GOT3 (cell line): ENCODE results near the gene ZDHHC18.
"Not testable (repeated sequence)": the region's sequence is repeated elsewhere in the genome, so short reads cannot be mapped to it uniquely, and the experiment has no call there.

Experiments used
- DNase-seq: peaks from one replicate; lab custom pipeline; 2025; ENCODE audit warnings: mixed read lengths; lab: John Stamatoyannopoulos, UW

Gene ZDHHC18

DNA sequence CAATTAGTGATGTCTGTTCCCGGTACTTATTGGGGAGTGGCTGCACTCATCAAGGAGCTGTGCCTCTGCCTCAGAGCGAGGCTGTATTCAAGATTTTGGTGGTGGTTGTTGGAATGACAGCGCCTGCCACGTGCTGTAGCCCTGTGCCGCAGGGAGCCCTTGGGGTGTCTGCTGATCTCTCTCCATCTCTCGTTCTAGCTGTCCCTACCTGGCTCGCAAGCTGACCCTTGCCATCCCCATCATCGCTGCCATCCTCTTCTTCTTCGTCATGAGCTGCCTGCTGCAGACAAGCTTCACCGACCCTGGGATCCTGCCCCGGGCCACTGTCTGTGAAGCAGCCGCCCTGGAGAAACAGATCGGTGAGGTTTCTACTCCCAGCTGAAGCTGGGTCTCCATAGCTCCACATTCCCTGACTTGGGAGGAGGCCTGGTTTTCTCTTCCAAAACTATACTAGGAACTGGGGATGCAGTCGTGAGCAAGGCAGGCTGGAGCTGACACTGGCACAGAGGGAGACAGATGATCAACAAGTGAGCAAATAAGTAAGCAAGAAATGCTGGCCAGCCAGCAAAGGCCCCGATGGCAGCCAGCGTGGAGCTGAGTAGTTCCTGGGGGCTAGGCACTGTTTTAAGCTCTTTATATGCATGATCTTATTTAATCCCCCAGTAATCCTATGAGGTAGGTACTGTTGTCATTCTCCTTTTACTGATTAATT lies 5.9 kb downstream of the ZDHHC18 start:
- no peak for DNase-seq

DNA sequence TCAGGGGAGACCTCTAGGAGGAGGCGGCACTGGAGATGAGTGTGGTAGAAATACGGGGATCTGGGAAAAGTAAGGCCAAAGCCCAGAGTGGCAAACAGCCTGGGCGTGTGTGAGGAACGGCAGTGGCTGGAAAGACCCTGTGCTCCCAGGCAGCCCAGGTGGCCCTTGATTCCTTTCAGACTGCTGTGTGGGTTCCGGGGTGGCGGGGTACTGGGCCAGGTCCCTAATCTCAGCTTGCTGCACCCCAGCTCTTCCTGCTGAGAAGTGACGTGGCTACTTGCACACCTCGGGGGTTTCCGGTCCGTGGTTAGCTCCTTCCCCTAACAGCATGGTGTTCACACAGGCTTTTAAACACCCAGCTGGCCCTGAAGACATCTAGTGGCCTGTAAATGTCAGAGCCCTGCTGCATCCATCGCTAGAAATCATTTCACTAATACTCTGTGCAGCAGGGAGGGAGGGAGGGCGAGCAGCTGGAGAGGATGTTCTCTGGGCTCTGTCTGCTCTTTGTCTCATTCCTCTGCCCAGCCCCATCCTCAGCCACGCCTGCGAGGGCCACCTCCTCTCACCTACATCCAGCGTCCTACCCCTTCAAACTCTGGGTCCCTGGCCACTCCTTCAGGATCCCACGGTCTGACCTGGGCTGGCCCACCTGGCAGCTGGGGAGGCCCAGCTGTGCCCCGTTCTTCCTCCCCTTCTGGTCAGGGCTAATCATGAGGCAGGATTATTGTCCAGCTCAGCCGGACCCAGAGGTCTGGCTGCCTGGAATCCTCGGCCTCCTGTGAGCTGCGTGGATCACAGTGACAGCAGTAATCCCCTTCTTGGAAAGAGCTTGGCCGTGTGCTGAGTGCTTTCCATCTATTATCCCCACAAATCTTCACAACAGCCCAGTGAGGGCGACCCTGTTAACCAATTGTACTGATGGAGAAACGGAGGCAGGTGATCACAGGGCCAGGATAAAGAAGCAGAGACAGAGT lies 7.2 kb downstream of the ZDHHC18 start:
- no peak for DNase-seq

- DNase-seq: not testable (repeated sequence)
Measured at GRCh38 chr1:26837665-26838064, 11.2 kb downstream of the ZDHHC18 start.

DNA sequence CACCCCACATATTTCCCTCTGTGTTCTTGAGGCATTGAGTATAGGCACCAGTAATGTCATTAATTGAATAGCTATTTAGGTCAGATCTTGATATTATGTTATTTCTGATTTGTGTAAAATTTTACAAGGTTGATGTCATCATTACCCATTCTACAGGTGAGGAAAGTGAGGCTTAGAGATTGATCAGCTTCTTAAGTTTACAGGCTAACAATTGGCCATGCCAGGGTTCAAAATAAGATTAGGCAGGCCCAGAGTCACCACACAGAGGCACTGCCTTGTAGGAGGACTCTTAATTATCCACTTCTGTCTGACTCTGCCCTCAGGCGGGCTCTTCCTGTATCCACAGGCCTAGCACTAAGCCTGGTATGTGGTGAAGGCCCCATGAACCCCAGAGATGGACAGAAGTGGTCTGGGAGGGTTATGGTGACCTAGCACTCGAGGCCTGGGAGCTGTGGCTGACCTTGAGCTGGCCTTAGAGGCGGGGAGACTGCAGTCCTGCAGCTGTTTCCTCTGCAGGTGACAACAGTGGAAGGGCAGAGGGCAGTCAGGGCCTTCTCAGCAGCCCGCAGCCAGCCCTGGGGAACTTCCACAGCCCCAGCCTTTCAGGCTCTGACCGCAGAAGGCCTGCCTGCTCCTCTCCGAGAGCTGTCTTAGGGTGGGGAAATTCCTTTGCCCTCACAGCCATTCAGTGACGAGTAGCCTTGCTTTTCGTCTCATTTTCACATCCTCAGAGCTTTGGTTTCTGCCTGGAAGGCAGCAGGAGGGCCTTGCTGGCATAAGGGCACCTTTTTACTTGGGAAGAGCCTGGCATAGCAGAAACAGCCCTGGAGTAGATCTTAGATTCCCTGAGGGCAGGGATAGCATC lies 12.2 kb downstream of the ZDHHC18 start:
- no peak for DNase-seq

DNA sequence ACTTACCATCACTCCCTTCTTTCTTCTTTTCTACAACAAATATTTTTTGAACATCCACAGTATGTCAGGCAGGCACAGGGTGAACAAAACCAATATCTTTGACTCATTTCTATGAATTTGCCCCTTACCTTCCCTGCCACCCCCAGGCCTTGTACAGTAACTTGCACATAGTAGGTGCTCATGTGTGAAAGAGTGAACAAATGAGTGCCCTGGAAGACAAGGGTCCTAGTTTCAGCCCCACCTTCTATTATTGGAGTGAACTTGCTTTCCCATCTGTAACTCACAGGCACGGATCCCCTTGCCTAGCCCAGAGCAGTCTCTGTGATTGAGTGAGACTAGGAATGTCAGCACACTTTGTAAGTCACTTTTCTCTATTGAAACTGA lies 12.8 kb downstream of the ZDHHC18 start:
- no peak for DNase-seq

- DNase-seq: no peak
Measured at GRCh38 chr1:26839779-26840178, 13.3 kb downstream of the ZDHHC18 start.

DNA sequence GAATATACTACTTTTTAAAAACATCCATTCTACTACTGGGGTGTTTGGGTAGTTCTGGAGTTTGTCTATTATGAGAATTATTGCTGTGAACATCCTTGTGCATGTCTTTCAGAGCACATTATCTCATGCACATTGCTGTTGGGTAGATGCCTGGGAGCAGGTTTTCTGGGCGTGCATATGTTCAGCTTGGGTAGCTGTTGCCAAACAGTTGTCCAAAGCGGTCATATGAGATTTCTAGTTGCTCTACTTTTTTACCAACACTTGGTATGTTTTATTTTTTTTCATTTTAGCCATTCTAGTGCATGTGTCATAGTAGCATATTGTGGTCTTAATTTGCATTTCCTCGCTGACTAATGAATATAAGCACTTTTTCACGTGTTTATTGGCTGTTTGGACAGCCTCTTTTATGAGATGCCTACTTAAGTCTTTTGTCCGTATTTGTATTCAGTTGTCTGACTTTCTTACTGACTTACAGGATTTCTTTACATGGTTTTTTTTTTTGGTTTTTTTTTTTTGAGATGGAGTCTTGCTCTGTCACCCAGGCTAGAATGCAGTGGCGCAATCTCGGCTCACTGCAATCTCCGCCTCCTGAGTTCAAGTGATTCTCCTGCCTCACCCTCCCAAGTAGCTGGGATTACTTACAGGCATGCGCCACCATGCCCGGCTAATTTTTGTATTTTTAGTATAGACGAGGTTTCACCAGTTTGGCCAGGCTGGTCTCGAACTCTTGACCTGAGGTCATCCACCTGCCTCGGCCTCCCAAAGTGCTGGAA lies 18.1 kb downstream of the ZDHHC18 start:
- DNase-seq: no peak

- DNase-seq: not testable (repeated sequence)
Measured at GRCh38 chr1:26847826-26848225, 21.3 kb downstream of the ZDHHC18 start.

- DNase-seq: no peak
Measured at GRCh38 chr1:26848499-26848898, 22.0 kb downstream of the ZDHHC18 start.

DNA sequence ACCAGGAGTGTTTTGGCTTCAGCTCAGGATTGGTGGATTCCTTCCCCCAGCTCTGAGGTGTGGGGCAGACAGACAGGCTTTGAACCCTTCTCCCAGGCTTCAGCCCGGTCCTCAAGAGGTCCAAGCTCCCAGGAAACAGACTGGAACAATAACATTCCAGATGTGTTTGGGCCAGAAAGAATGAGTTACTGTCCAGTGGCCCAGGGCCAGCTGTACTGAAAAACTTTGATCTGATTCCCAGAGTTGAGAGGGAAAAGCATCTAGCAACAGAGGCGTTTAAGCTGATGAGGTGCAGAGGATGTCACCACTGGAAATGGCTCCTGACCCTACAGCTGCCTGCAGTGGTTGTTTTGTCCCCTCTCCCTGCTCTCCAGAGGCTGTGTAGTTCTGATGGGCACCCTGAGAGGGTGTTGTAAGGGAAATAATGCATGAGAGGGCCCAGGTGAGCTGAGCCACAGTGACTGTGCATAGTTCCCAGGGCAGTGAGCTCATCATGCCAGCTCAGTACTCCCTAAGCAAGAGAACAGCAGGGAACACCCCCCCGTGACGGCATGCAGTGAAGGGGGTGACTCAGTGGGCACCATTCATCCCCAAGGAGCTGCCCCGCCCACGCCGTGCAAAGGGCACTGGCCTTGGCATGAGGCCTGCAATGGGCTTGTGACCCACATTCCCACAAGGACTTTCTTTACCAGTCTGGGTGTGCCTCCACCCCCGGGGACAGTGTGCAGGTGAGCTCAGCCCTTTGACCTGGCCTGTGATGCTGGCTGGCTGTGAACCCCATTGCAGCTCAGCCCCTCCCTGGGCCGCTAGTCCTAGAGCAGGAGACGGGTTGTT lies 22.7 kb downstream of the ZDHHC18 start:
- peak; percentile 71 for DNase-seq

GRCh38 chr1:26851106-26851684 lies 24.7 kb downstream of the ZDHHC18 start:
- no peak for DNase-seq

DNA sequence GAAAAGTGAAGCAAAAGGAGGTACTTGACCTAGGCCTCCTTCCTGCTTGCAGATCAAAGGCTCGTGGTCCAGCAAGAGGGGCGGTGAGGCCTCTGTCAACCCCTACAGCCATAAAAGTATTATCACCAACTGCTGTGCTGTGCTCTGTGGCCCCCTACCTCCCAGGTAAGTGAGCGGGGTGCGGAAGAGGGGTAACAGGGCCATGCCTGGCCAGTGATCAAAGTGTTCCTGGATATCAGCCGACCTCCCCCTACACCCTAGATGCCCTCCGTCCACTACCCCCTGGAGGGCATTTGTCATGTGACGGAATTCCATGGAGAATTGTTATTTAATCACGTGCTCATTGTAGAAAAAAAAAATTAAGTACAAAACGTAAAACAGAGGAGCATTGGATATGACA lies 26.2 kb downstream of the ZDHHC18 start:
- no peak for DNase-seq

DNA sequence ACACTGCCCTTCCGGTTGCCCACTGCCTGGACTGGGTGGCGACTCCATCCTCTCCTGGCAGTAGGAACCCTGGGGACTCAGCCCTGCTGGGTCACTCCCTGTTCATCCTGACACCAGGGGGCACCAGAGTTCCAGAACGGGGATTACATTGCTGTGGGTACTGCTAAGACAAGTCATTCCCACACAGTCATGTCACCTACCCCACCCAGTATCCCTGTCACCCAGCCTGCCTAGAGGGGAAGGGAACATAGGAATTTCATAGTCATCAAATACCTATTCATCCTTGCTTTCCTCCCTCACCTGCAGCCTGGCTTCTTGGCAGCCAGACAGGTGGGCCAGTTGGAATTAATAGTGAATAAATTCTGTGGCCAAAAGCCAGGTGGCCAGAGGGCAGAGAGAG lies 26.7 kb downstream of the ZDHHC18 start:
- DNase-seq: no peak

GRCh38 chr1:26853600-26853999 lies 27.1 kb downstream of the ZDHHC18 start:
- DNase-seq: no peak

DNA sequence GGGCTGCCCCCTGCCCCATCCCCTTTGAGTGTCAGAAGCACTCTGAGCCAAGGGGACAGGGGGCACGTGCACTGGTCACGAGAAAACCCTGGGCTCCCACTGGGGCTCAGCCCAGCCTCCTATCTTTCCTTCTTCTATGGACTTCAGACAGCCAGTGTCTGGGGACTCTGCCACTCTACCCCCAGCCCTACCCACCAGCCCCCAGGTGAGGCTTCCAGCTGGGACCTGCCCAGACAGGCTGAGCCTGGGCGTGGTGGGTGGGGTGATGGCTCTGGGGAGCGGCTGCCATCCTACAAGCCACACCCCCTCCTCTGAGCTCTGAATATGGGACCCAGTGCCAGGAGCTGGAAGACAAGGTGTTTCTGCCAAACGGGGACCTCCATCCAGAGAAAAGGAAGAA lies 28.4 kb downstream of the ZDHHC18 start:
- no peak for DNase-seq

DNA sequence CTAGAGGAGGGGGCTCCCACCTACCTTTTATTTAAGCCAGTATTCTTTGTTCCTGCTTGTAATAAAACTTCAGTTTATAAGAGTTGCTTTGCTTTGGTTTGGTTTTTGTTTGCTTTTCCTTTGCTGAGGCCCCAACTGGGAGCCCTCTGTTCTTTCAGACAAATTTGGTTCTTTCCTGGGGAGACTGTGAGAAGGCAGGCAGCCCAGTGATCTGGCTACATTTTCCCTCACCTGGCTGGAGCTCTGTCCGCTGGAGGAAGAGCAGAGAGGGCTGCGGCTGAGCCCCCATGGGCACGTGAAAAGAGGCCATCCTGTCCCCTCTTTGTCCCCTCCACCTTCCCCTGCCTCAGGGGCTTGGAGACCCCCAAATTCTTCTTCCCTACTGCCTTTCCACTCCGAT lies 29.1 kb downstream of the ZDHHC18 start:
- DNase-seq: no peak

- DNase-seq: no peak
Measured at GRCh38 chr1:26856181-26856580, 29.7 kb downstream of the ZDHHC18 start.

GRCh38 chr1:26856604-26857469 lies 30.3 kb downstream of the ZDHHC18 start:
- DNase-seq: no peak

DNA sequence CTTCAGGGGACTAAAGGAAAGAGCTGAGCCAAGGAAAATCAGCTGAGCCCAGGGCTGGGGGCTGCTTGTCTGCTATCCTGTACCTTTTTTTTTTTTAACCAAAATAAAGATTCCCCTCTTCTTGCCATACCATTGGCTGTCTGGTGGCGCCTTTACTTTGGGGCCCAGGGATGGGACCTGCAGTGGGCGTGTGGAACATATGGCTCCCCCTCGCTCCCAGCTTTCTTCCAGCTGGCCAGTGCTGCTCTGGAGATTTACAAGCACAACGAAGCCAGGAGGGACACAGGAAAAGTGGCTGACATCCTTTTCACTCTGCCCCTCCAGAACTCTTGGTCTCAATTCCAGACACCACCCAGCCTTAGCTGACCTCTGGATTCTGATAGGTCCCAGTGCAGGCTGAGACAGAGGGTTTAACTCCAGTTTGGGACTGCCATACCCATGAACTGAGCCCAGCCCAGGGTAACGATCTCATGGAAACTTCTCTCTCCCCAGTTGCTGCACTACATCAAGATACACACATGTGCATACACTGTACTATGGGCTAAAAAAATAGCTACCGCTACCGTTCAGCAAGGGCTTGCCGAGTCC lies 31.1 kb downstream of the ZDHHC18 start:
- DNase-seq: no peak
